Neutrophil (primary cell): ENCODE results near the gene AMHR2.
"Not testable (repeated sequence)": the region's sequence is repeated elsewhere in the genome, so short reads cannot be mapped to it uniquely, and the experiment has no call there.

Experiments
- H3K27ac ChIP-seq: fragments of 200-600 bp; sonication (generic); 2 replicates; pipeline ENCODE4 v1.5.1; 2016; ENCODE audit warnings: mild to moderate bottlenecking, moderate library complexity
- H3K27me3 ChIP-seq: fragments of 200-600 bp; sonication (generic); 2 replicates; pipeline ENCODE4 v1.6.0; 2016; ENCODE audit warnings: mild to moderate bottlenecking
- H3K36me3 ChIP-seq: fragments of 200-600 bp; sonication (generic); 2 replicates; pipeline ENCODE4 v1.5.1; 2017
- H3K4me1 ChIP-seq, 2 experiments: fragments of 200-600 bp in 1 of 2; sonication (generic) in 1 of 2; 1 replicate in 1 of 2; 2 replicates in 1 of 2; pipeline versions ENCODE4 v1.5.1 to v1.6.1; 2013 to 2016; ENCODE audit warnings: low read depth in 1 of 2, low read length in 1 of 2, mild to moderate bottlenecking in 1 of 2, moderate library complexity in 1 of 2; ENCODE audit not compliant: control insufficient read depth in 1 of 2, insufficient read depth in 1 of 2
- H3K4me3 ChIP-seq, 2 experiments: fragments of 200-600 bp in 1 of 2; sonication (generic) in 1 of 2; 1 replicate in 1 of 2; 2 replicates in 1 of 2; pipeline ENCODE4 v1.5.1; 2013 to 2016; ENCODE audit warnings: low read depth in 1 of 2, low read length in 1 of 2, mild to moderate bottlenecking in 1 of 2, moderate library complexity in 1 of 2
- H3K9me3 ChIP-seq: fragments of 200-600 bp; sonication (generic); 2 replicates; pipeline ENCODE4 v1.5.1; 2016
- TF ChIP-seq, protein P1 (sequence below): fragments of 200-600 bp; sonication (generic); IDR thresholded peaks from 2 replicates; pipeline ENCODE4 v1.5.1; 2016; ENCODE audit warnings: antibody characterized with exemption

Gene AMHR2

DNA sequence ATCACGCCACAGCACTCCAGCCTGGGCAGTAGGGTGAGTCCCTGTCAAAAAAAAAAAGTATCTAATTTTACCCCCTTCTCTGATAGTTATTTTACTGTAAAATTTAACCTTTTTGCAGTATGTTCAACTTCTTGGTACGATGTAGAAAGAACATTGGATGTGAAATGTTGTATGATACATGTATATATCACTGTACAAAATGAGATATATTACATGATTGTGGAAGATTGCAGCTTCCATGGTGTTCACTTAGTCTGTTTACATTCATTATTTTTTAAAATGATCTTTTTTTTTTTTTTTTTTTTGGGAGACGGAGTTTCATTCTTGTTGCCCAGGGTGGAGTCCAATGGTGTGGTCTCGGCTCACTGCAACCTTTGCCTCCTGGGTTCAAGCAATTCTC lies 34.7 kb upstream of the AMHR2 start:
- H3K4me3 ChIP-seq = no peak overlapping the region
- no peaks in the 10 kb centered on the region for H3K9me3 ChIP-seq
- peaks cover 62% of the 10 kb centered on the region for H3K36me3 ChIP-seq
- TF ChIP-seq, protein P1, sequence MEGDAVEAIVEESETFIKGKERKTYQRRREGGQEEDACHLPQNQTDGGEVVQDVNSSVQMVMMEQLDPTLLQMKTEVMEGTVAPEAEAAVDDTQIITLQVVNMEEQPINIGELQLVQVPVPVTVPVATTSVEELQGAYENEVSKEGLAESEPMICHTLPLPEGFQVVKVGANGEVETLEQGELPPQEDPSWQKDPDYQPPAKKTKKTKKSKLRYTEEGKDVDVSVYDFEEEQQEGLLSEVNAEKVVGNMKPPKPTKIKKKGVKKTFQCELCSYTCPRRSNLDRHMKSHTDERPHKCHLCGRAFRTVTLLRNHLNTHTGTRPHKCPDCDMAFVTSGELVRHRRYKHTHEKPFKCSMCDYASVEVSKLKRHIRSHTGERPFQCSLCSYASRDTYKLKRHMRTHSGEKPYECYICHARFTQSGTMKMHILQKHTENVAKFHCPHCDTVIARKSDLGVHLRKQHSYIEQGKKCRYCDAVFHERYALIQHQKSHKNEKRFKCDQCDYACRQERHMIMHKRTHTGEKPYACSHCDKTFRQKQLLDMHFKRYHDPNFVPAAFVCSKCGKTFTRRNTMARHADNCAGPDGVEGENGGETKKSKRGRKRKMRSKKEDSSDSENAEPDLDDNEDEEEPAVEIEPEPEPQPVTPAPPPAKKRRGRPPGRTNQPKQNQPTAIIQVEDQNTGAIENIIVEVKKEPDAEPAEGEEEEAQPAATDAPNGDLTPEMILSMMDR = no peak
- peaks cover 32 to 44% of the 10 kb centered on the region in 2 experiments for H3K4me1 ChIP-seq
- no peaks in the 10 kb centered on the region for H3K27me3 ChIP-seq
- no peak overlapping the region for H3K27ac ChIP-seq

DNA sequence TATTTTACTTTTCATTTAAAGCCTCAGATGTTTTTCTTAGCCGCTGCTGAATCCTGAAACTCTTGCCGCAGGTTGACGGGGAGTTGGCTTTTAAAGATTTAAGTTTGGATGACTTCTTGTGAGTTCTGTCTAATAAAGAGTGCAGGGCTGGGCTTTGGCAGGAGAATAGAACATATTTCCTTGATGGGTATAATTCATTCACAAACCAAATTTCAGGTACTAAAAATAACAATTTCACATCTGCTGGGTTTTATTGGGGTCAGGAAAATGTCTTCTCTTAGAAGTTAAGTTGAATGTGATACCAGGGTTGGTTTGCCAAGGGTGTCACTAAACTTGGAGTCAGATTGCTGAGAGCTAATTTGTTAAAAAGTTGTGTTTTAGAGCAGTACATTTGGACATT lies 34.0 kb upstream of the AMHR2 start:
- Histone ChIP-seq H3K4me1 (peaks cover 26 to 36% of the 10 kb centered on the region in 2 experiments), H3K9me3 (no peaks in the 10 kb centered on the region), H3K4me3 (no peak overlapping the region), H3K36me3 (peaks cover 57% of the 10 kb centered on the region), H3K27me3 (no peaks in the 10 kb centered on the region), H3K27ac (no peak overlapping the region)
- TF ChIP-seq, protein P1 = no peak

DNA sequence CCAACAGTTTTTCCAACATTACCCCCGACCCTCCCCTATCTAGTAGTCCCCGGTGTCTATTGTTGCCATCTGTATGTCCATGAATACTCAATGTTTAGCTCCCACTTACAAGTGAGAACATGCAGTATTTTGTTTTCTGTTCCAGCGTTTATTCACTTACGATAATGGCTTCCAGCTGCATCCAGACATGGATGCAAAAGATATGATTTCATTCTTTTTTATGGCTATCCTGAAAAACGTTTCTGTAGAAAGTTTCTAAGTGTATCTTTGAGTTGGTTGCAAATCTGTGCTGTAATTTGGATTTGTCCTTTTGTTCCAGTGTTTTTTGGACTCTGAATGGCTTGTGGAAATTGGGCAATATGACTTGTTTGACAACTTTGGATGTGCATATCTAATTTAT lies 31.9 kb upstream of the AMHR2 start:
- Histone ChIP-seq H3K36me3 (peaks cover 60% of the 10 kb centered on the region), H3K27me3 (no peaks in the 10 kb centered on the region), H3K4me3 (no peak overlapping the region), H3K9me3 (no peaks in the 10 kb centered on the region), H3K4me1 (peaks cover 15 to 21% of the 10 kb centered on the region in 2 experiments), H3K27ac (no peak overlapping the region)
- TF ChIP-seq, protein P1 = no peak

DNA sequence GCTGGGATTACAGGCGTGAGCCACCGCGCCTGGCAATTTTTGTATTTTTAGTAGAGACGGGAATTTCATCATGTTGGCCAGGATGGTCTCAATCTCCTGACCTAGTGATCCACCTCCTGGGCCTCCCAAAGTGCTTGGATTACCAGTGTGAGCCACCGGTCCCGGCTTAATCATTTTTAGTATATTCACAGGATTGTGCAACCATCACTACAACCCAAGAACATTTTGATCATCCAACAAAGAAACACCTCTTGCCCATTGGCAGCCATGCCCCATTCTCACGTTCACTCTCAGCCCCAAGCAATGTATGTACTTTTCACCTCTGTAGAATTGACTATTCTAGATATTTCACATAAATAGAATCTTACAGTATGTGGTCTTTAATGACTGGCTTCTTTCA lies 23.8 kb upstream of the AMHR2 start:
- TF ChIP-seq, protein P1 = no peak
- no peaks in the 10 kb centered on the region for H3K27me3 ChIP-seq
- no peaks in the 10 kb centered on the region for H3K9me3 ChIP-seq
- peaks cover 5 to 8% of the 10 kb centered on the region in 2 experiments for H3K4me1 ChIP-seq
- H3K27ac ChIP-seq = no peak overlapping the region
- no peak overlapping the region for H3K4me3 ChIP-seq
- H3K36me3 ChIP-seq = peaks cover 62% of the 10 kb centered on the region

DNA sequence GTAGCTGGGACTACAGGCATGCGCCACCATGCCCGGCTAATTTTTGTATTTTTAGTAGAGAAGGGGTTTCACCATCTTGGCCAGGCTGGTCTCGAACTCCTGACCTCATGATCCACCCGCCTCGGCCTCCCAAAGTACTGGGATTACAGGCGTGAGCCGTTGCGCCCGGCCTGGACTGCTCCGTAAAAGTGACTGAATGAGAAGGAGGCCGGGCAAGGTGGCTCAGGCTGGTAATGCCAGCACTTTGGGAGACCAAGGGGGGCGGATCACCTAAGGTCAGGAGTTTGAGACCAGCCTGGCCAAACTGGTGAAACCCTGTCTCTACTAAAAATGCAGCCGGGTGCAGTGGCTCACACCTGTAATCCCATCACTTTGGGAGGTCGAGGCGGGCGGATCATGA lies 21.3 kb upstream of the AMHR2 start:
- not testable (repeated sequence) for H3K4me3 ChIP-seq, H3K27me3 ChIP-seq, H3K4me1 ChIP-seq, H3K27ac ChIP-seq, H3K9me3 ChIP-seq
- peaks cover 67% of the 10 kb centered on the region for H3K36me3 ChIP-seq

DNA sequence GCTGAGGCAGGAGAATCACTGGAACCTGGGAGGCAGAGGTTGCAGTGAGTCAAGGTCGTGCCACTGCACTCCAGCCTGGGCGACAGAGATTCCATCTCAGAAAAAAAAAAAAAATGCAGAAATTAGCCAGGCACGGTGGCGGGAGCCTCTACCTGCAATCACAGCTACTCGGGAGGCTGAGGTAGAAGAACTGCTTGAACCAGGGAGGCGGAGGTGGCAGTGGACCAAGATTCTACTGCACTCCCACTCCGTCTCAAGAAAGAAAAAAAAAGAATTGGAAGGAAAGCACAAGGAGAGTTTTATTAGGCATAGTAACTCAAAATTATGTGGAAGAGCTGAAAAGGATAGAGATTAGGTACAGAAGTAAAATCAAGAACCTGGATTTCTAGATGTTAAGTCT lies 20.8 kb upstream of the AMHR2 start:
- TF ChIP-seq, protein P1 = no peak
- H3K4me1 ChIP-seq = no peaks in the 10 kb centered on the region
- no peak overlapping the region for H3K27ac ChIP-seq
- H3K36me3 ChIP-seq = peaks cover 72% of the 10 kb centered on the region
- H3K4me3 ChIP-seq = no peak overlapping the region
- H3K27me3 ChIP-seq = no peaks in the 10 kb centered on the region
- no peaks in the 10 kb centered on the region for H3K9me3 ChIP-seq
